Neutrophil (primary cell): Measurements from ENCODE around the gene RPL18.

ENCODE experiments used
- H3K27ac ChIP-seq: fragments of 200-600 bp; sonication (generic); 2 replicates; pipeline ENCODE4 v1.5.1; 2016; ENCODE audit warnings: mild to moderate bottlenecking, moderate library complexity
- H3K27me3 ChIP-seq: fragments of 200-600 bp; sonication (generic); 2 replicates; pipeline ENCODE4 v1.6.0; 2016; ENCODE audit warnings: mild to moderate bottlenecking
- H3K36me3 ChIP-seq: fragments of 200-600 bp; sonication (generic); 2 replicates; pipeline ENCODE4 v1.5.1; 2017
- H3K4me1 ChIP-seq, 2 experiments: fragments of 200-600 bp in 1 of 2; sonication (generic) in 1 of 2; 1 replicate in 1 of 2; 2 replicates in 1 of 2; pipeline versions ENCODE4 v1.5.1 to v1.6.1; 2013 to 2016; ENCODE audit warnings: low read depth in 1 of 2, low read length in 1 of 2, mild to moderate bottlenecking in 1 of 2, moderate library complexity in 1 of 2; ENCODE audit not compliant: control insufficient read depth in 1 of 2, insufficient read depth in 1 of 2
- H3K4me3 ChIP-seq, 2 experiments: fragments of 200-600 bp in 1 of 2; sonication (generic) in 1 of 2; 1 replicate in 1 of 2; 2 replicates in 1 of 2; pipeline ENCODE4 v1.5.1; 2013 to 2016; ENCODE audit warnings: low read depth in 1 of 2, low read length in 1 of 2, mild to moderate bottlenecking in 1 of 2, moderate library complexity in 1 of 2
- H3K9me3 ChIP-seq: fragments of 200-600 bp; sonication (generic); 2 replicates; pipeline ENCODE4 v1.5.1; 2016
- CTCF ChIP-seq: fragments of 200-600 bp; sonication (generic); IDR thresholded peaks from 2 replicates; pipeline ENCODE4 v1.5.1; 2016; ENCODE audit warnings: antibody characterized with exemption

RPL18 gene

GRCh38 chr19:48573163-48573505 lies 45.8 kb downstream of the RPL18 start:
- Histone ChIP-seq H3K4me1 (no peaks in the 10 kb centered on the region), H3K9me3 (no peaks in the 10 kb centered on the region), H3K36me3 (no peaks in the 10 kb centered on the region), H3K27me3 (peaks cover 13% of the 10 kb centered on the region), H3K4me3 (no peak overlapping the region), H3K27ac (no peak overlapping the region)
- TF ChIP-seq CTCF, result no peak

GRCh38 chr19:48571378-48572162 lies 47.4 kb downstream of the RPL18 start:
- H3K27ac ChIP-seq, result no peak overlapping the region
- H3K4me1 ChIP-seq, result no peaks in the 10 kb centered on the region
- H3K27me3 ChIP-seq, result peaks cover 24% of the 10 kb centered on the region
- TF ChIP-seq CTCF, result no peak
- H3K9me3 ChIP-seq, result no peaks in the 10 kb centered on the region
- H3K4me3 ChIP-seq, result no peak overlapping the region
- no peaks in the 10 kb centered on the region for H3K36me3 ChIP-seq

GRCh38 chr19:48569814-48570213 lies 49.2 kb downstream of the RPL18 start:
- no peaks in the 10 kb centered on the region for H3K9me3 ChIP-seq
- no peaks in the 10 kb centered on the region for H3K36me3 ChIP-seq
- no peak for TF ChIP-seq CTCF
- peaks cover 24% of the 10 kb centered on the region for H3K27me3 ChIP-seq
- H3K27ac ChIP-seq, result no peak overlapping the region
- H3K4me1 ChIP-seq, result no peaks in the 10 kb centered on the region
- H3K4me3 ChIP-seq, result no peak overlapping the region

- TF ChIP-seq CTCF, result no peak
- H3K9me3 ChIP-seq, result no peaks in the 10 kb centered on the region
- H3K4me1 ChIP-seq, result peaks cover 0 to 1% of the 10 kb centered on the region in 2 experiments
- H3K27ac ChIP-seq, result no peak overlapping the region
- peaks cover 24% of the 10 kb centered on the region for H3K27me3 ChIP-seq
- no peak overlapping the region for H3K4me3 ChIP-seq
- no peaks in the 10 kb centered on the region for H3K36me3 ChIP-seq
Observed at GRCh38 chr19:48568345-48568886, 50.6 kb downstream of the RPL18 start.
